H1 (cell line): ENCODE measurements around the gene ACACA.

Source experiments
- BRCA1 ChIP-seq: IDR thresholded peaks from 2 replicates; pipeline ENCODE4 v1.6.1; 2012; ENCODE audit warnings: low read depth, low read length, improper control_type of control experiment
- CEBPB ChIP-seq: IDR thresholded peaks from 2 replicates; pipeline ENCODE4 v1.6.1; 2012; ENCODE audit warnings: low read depth, low read length
- CREB1 ChIP-seq: IDR thresholded peaks from 2 replicates; pipeline ENCODE4 v1.6.1; 2012; ENCODE audit warnings: inconsistent platforms
- EGR1 ChIP-seq: IDR thresholded peaks from 2 replicates; pipeline ENCODE4 v1.6.1; 2011; ENCODE audit warnings: low read depth, low read length, borderline replicate concordance
- EZH2 ChIP-seq: fragments of 200-600 bp; sonication (generic); IDR thresholded peaks from 2 replicates; pipeline ENCODE4 v1.7.1; 2012; ENCODE audit warnings: low read depth, mild to moderate bottlenecking, moderate library complexity, low read length, inconsistent platforms; ENCODE audit not compliant: severe bottlenecking
- HDAC2 ChIP-seq, 2 experiments: fragments of 300-600 bp in 1 of 2; sonication (generic) in 1 of 2; IDR thresholded peaks; 2 replicates each; pipeline ENCODE4 v1.6.1; 2011 to 2012; ENCODE audit warnings: low read depth in 2 of 2, low read length in 2 of 2, mild to moderate bottlenecking in 2 of 2, moderate library complexity in 2 of 2, borderline replicate concordance in 1 of 2, inconsistent platforms in 1 of 2
- POLR2AphosphoS5 ChIP-seq: IDR thresholded peaks from 2 replicates; pipeline ENCODE4 v1.6.1; 2011; ENCODE audit warnings: low read depth, low read length
- TAF1 ChIP-seq: IDR thresholded peaks from 2 replicates; pipeline ENCODE4 v1.6.1; 2011; ENCODE audit warnings: mild to moderate bottlenecking, low read depth, low read length
- TAF7 ChIP-seq: optimal IDR thresholded peaks from 2 replicates; pipeline ENCODE3; 2011; ENCODE audit warnings: low read depth, mild to moderate bottlenecking, inconsistent platforms, low read length, moderate library complexity, borderline replicate concordance
- USF2 ChIP-seq: IDR thresholded peaks from 2 replicates; pipeline ENCODE4 v1.6.1; 2011; ENCODE audit warnings: low read length, improper control_type of control experiment
- TF ChIP-seq, protein P1 (sequence below), 3 experiments: IDR thresholded peaks; 1 replicate in 2 of 3; 2 replicates in 1 of 3; pipeline versions ENCODE4 v1.5.1 to v1.6.1; 2011; ENCODE audit warnings: low read length in 3 of 3, mild to moderate bottlenecking in 3 of 3, inconsistent platforms in 2 of 3, low read depth in 1 of 3, moderate library complexity in 1 of 3; ENCODE audit not compliant: insufficient read depth in 1 of 3; ENCODE audit errors: control extremely low read depth in 1 of 3
- TF ChIP-seq, protein P2 (sequence below): fragments of 300-600 bp; sonication (generic); IDR thresholded peaks from 2 replicates; pipeline ENCODE4 v1.7.1; 2012; ENCODE audit warnings: low read length, moderate library complexity, mild to moderate bottlenecking, inconsistent platforms; ENCODE audit not compliant: insufficient replicate concordance

DNA sequence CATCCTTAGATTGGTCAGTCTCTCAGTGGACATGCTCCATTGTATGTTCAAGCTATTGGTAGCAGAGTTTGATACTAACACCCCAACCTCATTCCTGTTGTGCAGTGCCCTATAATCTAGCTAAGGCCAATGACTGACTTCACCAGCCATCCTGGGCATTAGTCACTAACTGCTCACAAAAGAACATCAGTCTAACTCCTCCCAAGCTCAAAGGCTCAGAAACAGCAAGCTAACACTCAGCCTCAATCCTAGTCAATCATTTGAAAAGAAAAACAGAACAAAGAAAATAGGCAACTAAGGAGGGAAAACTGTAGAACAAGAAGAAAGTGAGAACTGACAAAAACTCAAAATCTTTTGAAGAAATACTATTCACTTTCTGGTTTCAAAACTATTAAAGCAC is 229.9 kb downstream of the ACACA start:
- no peak for TF ChIP-seq EGR1
- TF ChIP-seq HDAC2 (IDR thresholded peaks at IDR 0.05; ENCODE audit: borderline replicate concordance in 1 of 2, low read depth in 2 of 2, low read length in 2 of 2) = no peak
- TF ChIP-seq BRCA1 = no peak
- TF ChIP-seq, protein P1, sequence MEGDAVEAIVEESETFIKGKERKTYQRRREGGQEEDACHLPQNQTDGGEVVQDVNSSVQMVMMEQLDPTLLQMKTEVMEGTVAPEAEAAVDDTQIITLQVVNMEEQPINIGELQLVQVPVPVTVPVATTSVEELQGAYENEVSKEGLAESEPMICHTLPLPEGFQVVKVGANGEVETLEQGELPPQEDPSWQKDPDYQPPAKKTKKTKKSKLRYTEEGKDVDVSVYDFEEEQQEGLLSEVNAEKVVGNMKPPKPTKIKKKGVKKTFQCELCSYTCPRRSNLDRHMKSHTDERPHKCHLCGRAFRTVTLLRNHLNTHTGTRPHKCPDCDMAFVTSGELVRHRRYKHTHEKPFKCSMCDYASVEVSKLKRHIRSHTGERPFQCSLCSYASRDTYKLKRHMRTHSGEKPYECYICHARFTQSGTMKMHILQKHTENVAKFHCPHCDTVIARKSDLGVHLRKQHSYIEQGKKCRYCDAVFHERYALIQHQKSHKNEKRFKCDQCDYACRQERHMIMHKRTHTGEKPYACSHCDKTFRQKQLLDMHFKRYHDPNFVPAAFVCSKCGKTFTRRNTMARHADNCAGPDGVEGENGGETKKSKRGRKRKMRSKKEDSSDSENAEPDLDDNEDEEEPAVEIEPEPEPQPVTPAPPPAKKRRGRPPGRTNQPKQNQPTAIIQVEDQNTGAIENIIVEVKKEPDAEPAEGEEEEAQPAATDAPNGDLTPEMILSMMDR (IDR thresholded peaks at IDR 0.05; ENCODE audit: control extremely low read depth in 1 of 3, insufficient read depth in 1 of 3, low read depth in 1 of 3, low read length in 3 of 3) = no peak
- no peak for TF ChIP-seq CEBPB
- no peak for TF ChIP-seq TAF1
- TF ChIP-seq TAF7 = no peak
- no peak for TF ChIP-seq CREB1
- no peak for TF ChIP-seq EZH2
- TF ChIP-seq USF2 = no peak
- TF ChIP-seq, protein P2, sequence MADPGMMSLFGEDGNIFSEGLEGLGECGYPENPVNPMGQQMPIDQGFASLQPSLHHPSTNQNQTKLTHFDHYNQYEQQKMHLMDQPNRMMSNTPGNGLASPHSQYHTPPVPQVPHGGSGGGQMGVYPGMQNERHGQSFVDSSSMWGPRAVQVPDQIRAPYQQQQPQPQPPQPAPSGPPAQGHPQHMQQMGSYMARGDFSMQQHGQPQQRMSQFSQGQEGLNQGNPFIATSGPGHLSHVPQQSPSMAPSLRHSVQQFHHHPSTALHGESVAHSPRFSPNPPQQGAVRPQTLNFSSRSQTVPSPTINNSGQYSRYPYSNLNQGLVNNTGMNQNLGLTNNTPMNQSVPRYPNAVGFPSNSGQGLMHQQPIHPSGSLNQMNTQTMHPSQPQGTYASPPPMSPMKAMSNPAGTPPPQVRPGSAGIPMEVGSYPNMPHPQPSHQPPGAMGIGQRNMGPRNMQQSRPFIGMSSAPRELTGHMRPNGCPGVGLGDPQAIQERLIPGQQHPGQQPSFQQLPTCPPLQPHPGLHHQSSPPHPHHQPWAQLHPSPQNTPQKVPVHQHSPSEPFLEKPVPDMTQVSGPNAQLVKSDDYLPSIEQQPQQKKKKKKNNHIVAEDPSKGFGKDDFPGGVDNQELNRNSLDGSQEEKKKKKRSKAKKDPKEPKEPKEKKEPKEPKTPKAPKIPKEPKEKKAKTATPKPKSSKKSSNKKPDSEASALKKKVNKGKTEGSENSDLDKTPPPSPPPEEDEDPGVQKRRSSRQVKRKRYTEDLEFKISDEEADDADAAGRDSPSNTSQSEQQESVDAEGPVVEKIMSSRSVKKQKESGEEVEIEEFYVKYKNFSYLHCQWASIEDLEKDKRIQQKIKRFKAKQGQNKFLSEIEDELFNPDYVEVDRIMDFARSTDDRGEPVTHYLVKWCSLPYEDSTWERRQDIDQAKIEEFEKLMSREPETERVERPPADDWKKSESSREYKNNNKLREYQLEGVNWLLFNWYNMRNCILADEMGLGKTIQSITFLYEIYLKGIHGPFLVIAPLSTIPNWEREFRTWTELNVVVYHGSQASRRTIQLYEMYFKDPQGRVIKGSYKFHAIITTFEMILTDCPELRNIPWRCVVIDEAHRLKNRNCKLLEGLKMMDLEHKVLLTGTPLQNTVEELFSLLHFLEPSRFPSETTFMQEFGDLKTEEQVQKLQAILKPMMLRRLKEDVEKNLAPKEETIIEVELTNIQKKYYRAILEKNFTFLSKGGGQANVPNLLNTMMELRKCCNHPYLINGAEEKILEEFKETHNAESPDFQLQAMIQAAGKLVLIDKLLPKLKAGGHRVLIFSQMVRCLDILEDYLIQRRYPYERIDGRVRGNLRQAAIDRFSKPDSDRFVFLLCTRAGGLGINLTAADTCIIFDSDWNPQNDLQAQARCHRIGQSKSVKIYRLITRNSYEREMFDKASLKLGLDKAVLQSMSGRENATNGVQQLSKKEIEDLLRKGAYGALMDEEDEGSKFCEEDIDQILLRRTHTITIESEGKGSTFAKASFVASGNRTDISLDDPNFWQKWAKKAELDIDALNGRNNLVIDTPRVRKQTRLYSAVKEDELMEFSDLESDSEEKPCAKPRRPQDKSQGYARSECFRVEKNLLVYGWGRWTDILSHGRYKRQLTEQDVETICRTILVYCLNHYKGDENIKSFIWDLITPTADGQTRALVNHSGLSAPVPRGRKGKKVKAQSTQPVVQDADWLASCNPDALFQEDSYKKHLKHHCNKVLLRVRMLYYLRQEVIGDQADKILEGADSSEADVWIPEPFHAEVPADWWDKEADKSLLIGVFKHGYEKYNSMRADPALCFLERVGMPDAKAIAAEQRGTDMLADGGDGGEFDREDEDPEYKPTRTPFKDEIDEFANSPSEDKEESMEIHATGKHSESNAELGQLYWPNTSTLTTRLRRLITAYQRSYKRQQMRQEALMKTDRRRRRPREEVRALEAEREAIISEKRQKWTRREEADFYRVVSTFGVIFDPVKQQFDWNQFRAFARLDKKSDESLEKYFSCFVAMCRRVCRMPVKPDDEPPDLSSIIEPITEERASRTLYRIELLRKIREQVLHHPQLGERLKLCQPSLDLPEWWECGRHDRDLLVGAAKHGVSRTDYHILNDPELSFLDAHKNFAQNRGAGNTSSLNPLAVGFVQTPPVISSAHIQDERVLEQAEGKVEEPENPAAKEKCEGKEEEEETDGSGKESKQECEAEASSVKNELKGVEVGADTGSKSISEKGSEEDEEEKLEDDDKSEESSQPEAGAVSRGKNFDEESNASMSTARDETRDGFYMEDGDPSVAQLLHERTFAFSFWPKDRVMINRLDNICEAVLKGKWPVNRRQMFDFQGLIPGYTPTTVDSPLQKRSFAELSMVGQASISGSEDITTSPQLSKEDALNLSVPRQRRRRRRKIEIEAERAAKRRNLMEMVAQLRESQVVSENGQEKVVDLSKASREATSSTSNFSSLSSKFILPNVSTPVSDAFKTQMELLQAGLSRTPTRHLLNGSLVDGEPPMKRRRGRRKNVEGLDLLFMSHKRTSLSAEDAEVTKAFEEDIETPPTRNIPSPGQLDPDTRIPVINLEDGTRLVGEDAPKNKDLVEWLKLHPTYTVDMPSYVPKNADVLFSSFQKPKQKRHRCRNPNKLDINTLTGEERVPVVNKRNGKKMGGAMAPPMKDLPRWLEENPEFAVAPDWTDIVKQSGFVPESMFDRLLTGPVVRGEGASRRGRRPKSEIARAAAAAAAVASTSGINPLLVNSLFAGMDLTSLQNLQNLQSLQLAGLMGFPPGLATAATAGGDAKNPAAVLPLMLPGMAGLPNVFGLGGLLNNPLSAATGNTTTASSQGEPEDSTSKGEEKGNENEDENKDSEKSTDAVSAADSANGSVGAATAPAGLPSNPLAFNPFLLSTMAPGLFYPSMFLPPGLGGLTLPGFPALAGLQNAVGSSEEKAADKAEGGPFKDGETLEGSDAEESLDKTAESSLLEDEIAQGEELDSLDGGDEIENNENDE = no peak
- no peak for TF ChIP-seq POLR2AphosphoS5
